IMR-90 (cell line): Measurements from ENCODE around the gene GLRA2. TPM values are rescaled to one million over a fixed set of nuclear protein-coding genes. Genes with fewer than 3 reads are reported as not detected.

ENCODE experiments used
- ATAC-seq: fragments of 200-7000 bp; cut with Tn5 transposase; 2 replicates; pipeline ENCODE4 v1.9.1; 2020; ENCODE audit warnings: low read depth, mild to moderate bottlenecking, moderate library complexity
- BruUV-seq: library from RNA; stranded (reverse); fragments of 400-500 nt; replicated peaks from 2 replicates; lab custom pipeline; 2021; lab: Mats Ljungman, UMichigan
- CTCF ChIA-PET: fragments of 300-600 bp; formaldehyde crosslinking; extraction: SDS; loops from one replicate; lab custom pipeline; 2021; ENCODE audit warnings: antibody characterized with exemption; lab: Yijun Ruan, JAX
- POLR2A ChIA-PET: fragments of 300-600 bp; sonication (Branson Sonifier 250); formaldehyde crosslinking; loops from one replicate; lab custom pipeline; 2022; ENCODE audit warnings: antibody characterized with exemption; ENCODE audit not compliant: unreplicated experiment; lab: Charles Lee
- DNase-seq: peaks from one replicate; pipeline ENCODE4 v3.0.0; 2013
- H2AFZ ChIP-seq: replicated peaks from 2 replicates; pipeline ENCODE3; 2013; ENCODE audit warnings: low read length, mild to moderate bottlenecking; ENCODE audit not compliant: poor library complexity
- H2AK5ac ChIP-seq: 2 replicates; pipeline ENCODE4 v1.6.1; 2013; ENCODE audit warnings: low read depth, low read length, inconsistent platforms
- H2AK9ac ChIP-seq: replicated peaks from 2 replicates; pipeline ENCODE3; 2013; ENCODE audit warnings: mild to moderate bottlenecking, low read depth, low read length, moderate library complexity; ENCODE audit not compliant: poor library complexity
- H2BK120ac ChIP-seq: 2 replicates; pipeline ENCODE4 v1.6.1; 2013; ENCODE audit warnings: low read depth, low read length, inconsistent platforms
- H2BK15ac ChIP-seq: 3 replicates; pipeline ENCODE4 v1.6.1; 2013; ENCODE audit warnings: low read depth, low read length, inconsistent platforms
- H2BK20ac ChIP-seq: 2 replicates; pipeline ENCODE4 v1.6.1; 2013; ENCODE audit warnings: low read depth, mild to moderate bottlenecking, inconsistent platforms, low read length, moderate library complexity
- H2BK5ac ChIP-seq: 2 replicates; pipeline ENCODE4 v1.6.1; 2013; ENCODE audit warnings: mild to moderate bottlenecking, low read depth, low read length, inconsistent platforms; ENCODE audit not compliant: poor library complexity, severe bottlenecking
- H3K14ac ChIP-seq: replicated peaks from 2 replicates; pipeline ENCODE4 v1.6.1; 2013; ENCODE audit warnings: low read depth, low read length, inconsistent platforms
- H3K18ac ChIP-seq: 2 replicates; pipeline ENCODE4 v1.6.1; 2013; ENCODE audit warnings: low read depth, low read length, control low read depth
- H3K23ac ChIP-seq: 2 replicates; pipeline ENCODE4 v1.6.1; 2013; ENCODE audit warnings: low read depth, low read length, inconsistent platforms
- H3K27ac ChIP-seq: 2 replicates; pipeline ENCODE4 v1.5.1; 2013; ENCODE audit warnings: mild to moderate bottlenecking, control low read depth, low read length; ENCODE audit not compliant: insufficient read depth
- H3K27me3 ChIP-seq: 2 replicates; pipeline ENCODE4 v1.6.1; 2013; ENCODE audit warnings: low read length; ENCODE audit not compliant: control insufficient read depth, insufficient read depth
- H3K36me3 ChIP-seq: 2 replicates; pipeline ENCODE4 v1.6.1; 2013; ENCODE audit warnings: low read length, mixed read lengths; ENCODE audit not compliant: control insufficient read depth, insufficient read depth
- H3K4ac ChIP-seq: 2 replicates; pipeline ENCODE4 v1.6.1; 2013; ENCODE audit warnings: low read depth, low read length, inconsistent platforms
- H3K4me1 ChIP-seq: 2 replicates; pipeline ENCODE4 v1.6.1; 2013; ENCODE audit warnings: low read length, mixed read lengths; ENCODE audit not compliant: control insufficient read depth, insufficient read depth
- H3K4me2 ChIP-seq: 2 replicates; pipeline ENCODE4 v1.6.1; 2013; ENCODE audit warnings: low read depth, mild to moderate bottlenecking, control low read depth, low read length, moderate library complexity
- H3K4me3 ChIP-seq: 2 replicates; pipeline ENCODE4 v1.5.1; 2013; ENCODE audit warnings: low read depth, mild to moderate bottlenecking, control low read depth, low read length, moderate library complexity; ENCODE audit not compliant: insufficient read depth
- H3K56ac ChIP-seq: 2 replicates; pipeline ENCODE4 v1.6.1; 2013; ENCODE audit warnings: low read length, inconsistent platforms; ENCODE audit not compliant: insufficient read depth; ENCODE audit errors: extremely low read depth
- H3K79me1 ChIP-seq, 2 experiments: 2 replicates each; pipeline ENCODE4 v1.6.1; 2013; ENCODE audit warnings: low read length in 2 of 2, inconsistent platforms in 1 of 2, low read depth in 1 of 2
- H3K9ac ChIP-seq: 2 replicates; pipeline ENCODE4 v1.6.1; 2013; ENCODE audit warnings: low read depth, low read length, control low read depth
- H3K9me1 ChIP-seq: 2 replicates; pipeline ENCODE4 v1.6.1; 2013; ENCODE audit warnings: low read length, inconsistent platforms; ENCODE audit not compliant: insufficient read depth
- H3K9me3 ChIP-seq: 2 replicates; pipeline ENCODE4 v1.6.1; 2013; ENCODE audit warnings: low read length; ENCODE audit not compliant: control insufficient read depth, insufficient read depth
- H4K20me1 ChIP-seq: 2 replicates; pipeline ENCODE4 v1.6.1; 2013; ENCODE audit warnings: low read length, inconsistent platforms; ENCODE audit not compliant: insufficient read depth
- H4K5ac ChIP-seq: 2 replicates; pipeline ENCODE4 v1.6.1; 2013; ENCODE audit warnings: mild to moderate bottlenecking, low read depth, low read length, control low read depth
- H4K8ac ChIP-seq, 2 experiments: 2 replicates each; pipeline ENCODE4 v1.6.1; 2013; ENCODE audit warnings: low read depth in 2 of 2, low read length in 2 of 2, control low read depth in 1 of 2, inconsistent platforms in 1 of 2
- H4K91ac ChIP-seq: 2 replicates; pipeline ENCODE4 v1.6.1; 2013; ENCODE audit warnings: low read depth, low read length, inconsistent platforms; ENCODE audit not compliant: insufficient read depth
- BHLHE40 ChIP-seq: fragments of 150-350 bp; IDR thresholded peaks from 2 replicates; pipeline ENCODE4 v1.6.1; 2016; ENCODE audit warnings: mild to moderate bottlenecking, low read depth, low read length
- ELK1 ChIP-seq: fragments of 150-350 bp; IDR thresholded peaks from 2 replicates; pipeline ENCODE4 v1.6.1; 2016; ENCODE audit warnings: low read depth, mild to moderate bottlenecking, low read length, moderate library complexity, borderline replicate concordance
- FOS ChIP-seq: fragments of 150-350 bp; IDR thresholded peaks from 2 replicates; pipeline ENCODE4 v1.6.1; 2016; ENCODE audit warnings: low read depth, low read length
- MAFK ChIP-seq: IDR thresholded peaks from 2 replicates; pipeline ENCODE4 v1.6.1; 2012; ENCODE audit warnings: low read depth, low read length, improper control_type of control experiment
- NFE2L2 ChIP-seq: fragments of 150-350 bp; IDR thresholded peaks from 2 replicates; pipeline ENCODE4 v1.6.1; 2016; ENCODE audit warnings: low read depth, mild to moderate bottlenecking, low read length
- WGBS, 2 experiments: methylation state at CpG; one replicate each; pipeline versions ENCODE4 v1.1.5 to v1.1.7; 2013; ENCODE audit warnings: missing lambda C conversion rate in 2 of 2; ENCODE audit not compliant: insufficient read length in 1 of 2; ENCODE audit errors: extremely low coverage in 2 of 2; 5-methylcytosine and 5-hydroxymethylcytosine counted together
- dilution Hi-C: fragments of 300-500 bp; cut with HindIII; formaldehyde crosslinking; loops from one replicate; pipeline ENCODE4 v1.14.3; 2018; ENCODE audit warnings: low sequenced_read_pairs; ENCODE audit not compliant: unreplicated experiment
- in situ Hi-C: fragments of 300-500 bp; cut with MboI; formaldehyde crosslinking; loops from 3 replicates; pipeline ENCODE4 v1.14.3; 2019; ENCODE audit warnings: low sequenced_read_pairs, inconsistent platforms, mixed read lengths
- intact Hi-C: fragments of 100-400 bp; cut with micrococcal nuclease; formaldehyde crosslinking; loops from 2 replicates; pipeline ENCODE4 v1.10.0; 2022
- polyA plus RNA-seq, 3 experiments: library from polyadenylated mRNA; depleted of rRNA; stranded (reverse); fragments of >200 nt; gene quantifications; 2 replicates each; pipeline ENCODE4 v1.2.3, GENCODE V29; 2012; ENCODE audit warnings: low replicate concordance in 1 of 3
- total RNA-seq: library from RNA; depleted of rRNA; stranded (reverse); fragments of >200 nt; gene quantifications from 2 replicates; pipeline ENCODE4 v1.2.3, GENCODE V29; 2012

The GLRA2 gene
- total and polyA plus RNA-seq, 2 of the 4 experiments (the other 2 are of a cell fraction) = not detected

GRCh38 chrX:14738643-14739042, 209.3 kb downstream of the GLRA2 start:
- Histone ChIP-seq H4K20me1 (no peaks in the 10 kb centered on the region), H3K79me1 (no peaks in the 10 kb centered on the region), H4K91ac (no peak overlapping the region), H3K9me3 (no peaks in the 10 kb centered on the region), H4K5ac (no peak overlapping the region), H2BK20ac (no peak overlapping the region), H3K18ac (no peak overlapping the region), H3K4me1 (no peaks in the 10 kb centered on the region), H3K27me3 (no peaks in the 10 kb centered on the region), H3K4me3 (no peak overlapping the region), H2AK5ac (no peak overlapping the region), H3K4me2 (no peak overlapping the region), H3K14ac (no peak overlapping the region), H2AK9ac (no peak overlapping the region), H3K9ac (no peak overlapping the region), H3K27ac (no peak overlapping the region), H3K36me3 (no peaks in the 10 kb centered on the region), H3K56ac (no peak overlapping the region), H3K9me1 (no peaks in the 10 kb centered on the region), H3K4ac (no peak overlapping the region), H3K23ac (no peak overlapping the region), H4K8ac (no peak overlapping the region), H2AFZ (no peak overlapping the region), H2BK120ac (no peak overlapping the region), H2BK5ac (no peak overlapping the region), H2BK15ac (no peak overlapping the region)
- ChIA-PET CTCF (interaction anchor here (0.7 kb wide), 1 partner anchor 89 kb away, joined by 4 read pairs; no protein-coding TSS in a partner anchor), POLR2A (no interaction called here)
- ATAC-seq (no peak), DNase-seq (peak; percentile 10)
- in situ Hi-C loops = no loop called here
- dilution Hi-C loops = no loop called here
- no CpG with 5 or more reads among the region's 4 CpGs for WGBS, 2 experiments
- BruUV-seq = no TSS peak
- intact Hi-C loops = no loop called here
- TF ChIP-seq NFE2L2 = no peak
- no peak for TF ChIP-seq FOS
- TF ChIP-seq ELK1 = no peak
- TF ChIP-seq BHLHE40 = no peak
- no peak for TF ChIP-seq MAFK
